Measurements from ENCODE around the gene WDR27. TPM values are rescaled to one million over a fixed set of nuclear protein-coding genes. Genes with fewer than 3 reads are reported as not detected.

The WDR27 gene
- total RNA-seq, 1 donor from 2014 or later, result 70.6 TPM

DNA sequence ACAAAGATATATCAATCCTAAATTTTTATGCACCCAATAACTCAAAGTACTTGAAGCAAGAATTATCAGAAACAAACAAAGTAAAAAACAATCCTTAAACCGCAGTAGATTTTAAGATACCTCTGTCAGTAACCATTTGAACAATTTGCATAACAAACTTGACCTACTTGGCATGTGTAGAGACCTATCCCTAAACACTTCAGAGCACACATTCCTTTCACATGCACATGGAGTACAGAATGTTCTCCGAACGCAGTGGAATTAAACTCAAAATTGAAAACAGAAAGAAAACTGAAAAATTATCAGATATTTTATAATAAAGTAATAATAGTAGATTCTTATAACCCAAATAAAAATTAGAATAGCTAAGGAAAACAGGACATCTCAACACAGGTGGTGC, 285.6 kb downstream of the WDR27 start:
- DNase-seq (ENCODE audit: extremely low read depth, low read depth, low spot score), result no peak

DNA sequence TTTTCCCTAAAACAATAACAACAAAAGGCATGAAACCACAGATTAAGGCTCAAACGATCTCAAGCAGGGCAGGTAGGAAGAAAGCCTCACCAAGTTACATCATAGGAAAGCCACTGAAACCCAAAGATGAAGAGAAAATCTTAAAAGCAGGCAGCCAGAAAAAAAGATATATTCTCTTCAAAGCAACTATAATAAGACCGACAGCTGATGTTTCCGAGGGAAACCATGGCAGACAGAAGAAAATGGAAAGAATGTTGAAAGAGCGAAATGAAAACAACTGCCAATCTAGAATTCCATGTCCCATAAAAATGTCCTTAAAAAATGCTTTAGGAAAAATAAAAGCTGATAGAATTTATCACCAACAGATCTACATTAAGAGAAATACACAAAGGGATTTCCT, 286.6 kb downstream of the WDR27 start:
- DNase-seq (ENCODE audit: extremely low read depth, low read depth, low spot score), result no peak

DNA sequence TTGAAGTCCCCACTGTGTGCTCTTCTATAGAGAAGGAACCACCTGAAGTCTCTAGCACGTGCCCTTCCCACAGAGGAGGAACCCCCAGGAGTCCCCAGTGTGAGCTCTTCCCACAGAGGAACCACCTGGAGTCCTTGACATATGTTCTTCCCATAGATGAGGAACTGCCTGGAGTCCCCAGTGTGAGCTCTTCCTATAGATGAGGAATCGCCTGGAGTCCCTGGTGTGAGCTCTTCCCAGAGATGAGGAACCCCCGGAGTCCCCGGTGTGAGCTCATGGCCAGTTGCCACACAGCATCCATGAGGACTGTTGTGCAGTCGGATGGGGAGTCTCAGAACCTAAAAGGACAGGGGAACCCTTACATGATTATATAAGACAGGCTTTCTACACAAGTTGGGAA, 290.1 kb downstream of the WDR27 start:
- no peak for DNase-seq (ENCODE audit: extremely low read depth, low read depth, low spot score)

- DNase-seq (ENCODE audit: extremely low read depth, low read depth, low spot score), result no peak
These were observed 290.5 kb downstream of the WDR27 start for GRCh38 chr6:169411296-169411695.

DNA sequence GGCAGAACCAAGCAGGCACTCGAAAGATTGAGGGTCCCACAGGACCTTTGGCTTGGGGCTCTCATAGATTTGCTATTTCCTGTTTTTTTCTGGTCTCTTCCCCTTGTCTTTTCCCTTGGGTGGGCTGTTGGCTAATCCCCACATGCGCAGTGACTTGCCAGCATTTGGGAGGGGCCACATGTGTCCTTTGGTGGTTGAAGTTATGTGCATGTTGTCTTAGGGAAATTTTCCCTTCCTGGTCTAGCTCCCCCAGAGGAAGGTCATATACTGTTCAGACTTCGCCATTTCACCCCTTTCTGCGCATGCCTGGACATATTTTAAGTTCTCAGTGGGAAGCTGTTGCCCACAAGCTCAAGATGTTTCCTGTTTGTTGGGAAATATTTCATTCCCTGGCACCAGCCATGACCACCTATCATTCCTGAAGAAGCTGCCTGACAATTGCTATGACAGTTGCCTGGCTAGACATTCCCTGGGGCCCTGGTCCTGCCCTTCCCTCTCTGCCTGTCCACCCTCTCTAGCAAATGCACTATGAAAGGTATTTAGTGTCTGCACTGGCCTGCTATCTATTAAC, 292.0 kb downstream of the WDR27 start:
- no peak for DNase-seq (ENCODE audit: extremely low read depth, low read depth, low spot score)

- no peak for DNase-seq (ENCODE audit: extremely low read depth, low read depth, low spot score)
These were observed 294.5 kb downstream of the WDR27 start for GRCh38 chr6:169407325-169407724.

Other genes with a start within 250 kb of the WDR27 start
- 33.2 and 41.0 TPM in 2 replicates for gene C6orf120, start 97 bp upstream of the WDR27 start, total RNA-seq
- gene PHF10, start 22.5 kb upstream of the WDR27 start, total RNA-seq, result 39.5 and 70.3 TPM in 2 replicates
- 0.48 and 1.1 TPM in 2 replicates for gene DYNLT2, start 49.5 kb upstream of the WDR27 start, total RNA-seq
- 9.5 and 14.1 TPM in 2 replicates for gene ERMARD, start 49.6 kb upstream of the WDR27 start, total RNA-seq

All from glomerular endothelial cell (primary cell).